Kidney epithelial cell (primary cell): ENCODE measurements around the gene TEX261. TPM values are rescaled to one million over a fixed set of nuclear protein-coding genes. Genes with fewer than 3 reads are reported as not detected.
"Not testable (repeated sequence)": the region's sequence is repeated elsewhere in the genome, so short reads cannot be mapped to it uniquely, and the experiment has no call there.

ENCODE experiments used
- DNase-seq: peaks from one replicate; pipeline ENCODE4 v3.0.0-alpha.2; 2010; ENCODE audit warnings: low read depth
- H3K27me3 ChIP-seq: 2 replicates; pipeline ENCODE4 v1.6.0; 2011; ENCODE audit warnings: low read length; ENCODE audit not compliant: control insufficient read depth, insufficient read depth
- H3K36me3 ChIP-seq: 2 replicates; pipeline ENCODE4 v1.5.1; 2011; ENCODE audit warnings: low read length; ENCODE audit not compliant: control insufficient read depth, insufficient read depth
- H3K4me3 ChIP-seq: 2 replicates; pipeline ENCODE4 v1.5.1; 2011; ENCODE audit warnings: low read depth, mild to moderate bottlenecking, control low read depth, low read length
- total RNA-seq: library from RNA; depleted of rRNA; stranded (reverse); fragments of >200 nt; gene quantifications from 2 replicates; pipeline ENCODE4 v1.2.3, GENCODE V29; 2015
- TF ChIP-seq, protein P1 (sequence below): IDR thresholded peaks from 2 replicates; pipeline ENCODE4 v1.5.1; 2011; ENCODE audit warnings: mild to moderate bottlenecking, moderate library complexity, low read length, control low read depth, inconsistent platforms; ENCODE audit not compliant: insufficient read depth, poor library complexity, severe bottlenecking

TEX261 gene
- total RNA-seq, 1 donor from 2014 or later: 45.2 TPM

GRCh38 chr2:71018625-71019024 lies 24.0 kb upstream of the TEX261 start:
- DNase-seq: no peak
- Histone ChIP-seq H3K27me3 (no peaks in the 10 kb centered on the region), H3K36me3 (no peaks in the 10 kb centered on the region), H3K4me3 (no peak overlapping the region)
- TF ChIP-seq, protein P1, sequence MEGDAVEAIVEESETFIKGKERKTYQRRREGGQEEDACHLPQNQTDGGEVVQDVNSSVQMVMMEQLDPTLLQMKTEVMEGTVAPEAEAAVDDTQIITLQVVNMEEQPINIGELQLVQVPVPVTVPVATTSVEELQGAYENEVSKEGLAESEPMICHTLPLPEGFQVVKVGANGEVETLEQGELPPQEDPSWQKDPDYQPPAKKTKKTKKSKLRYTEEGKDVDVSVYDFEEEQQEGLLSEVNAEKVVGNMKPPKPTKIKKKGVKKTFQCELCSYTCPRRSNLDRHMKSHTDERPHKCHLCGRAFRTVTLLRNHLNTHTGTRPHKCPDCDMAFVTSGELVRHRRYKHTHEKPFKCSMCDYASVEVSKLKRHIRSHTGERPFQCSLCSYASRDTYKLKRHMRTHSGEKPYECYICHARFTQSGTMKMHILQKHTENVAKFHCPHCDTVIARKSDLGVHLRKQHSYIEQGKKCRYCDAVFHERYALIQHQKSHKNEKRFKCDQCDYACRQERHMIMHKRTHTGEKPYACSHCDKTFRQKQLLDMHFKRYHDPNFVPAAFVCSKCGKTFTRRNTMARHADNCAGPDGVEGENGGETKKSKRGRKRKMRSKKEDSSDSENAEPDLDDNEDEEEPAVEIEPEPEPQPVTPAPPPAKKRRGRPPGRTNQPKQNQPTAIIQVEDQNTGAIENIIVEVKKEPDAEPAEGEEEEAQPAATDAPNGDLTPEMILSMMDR: no peak

- not testable (repeated sequence) for H3K27me3 ChIP-seq, H3K4me3 ChIP-seq, H3K36me3 ChIP-seq, DNase-seq
Measured at GRCh38 chr2:71011786-71012185, 17.1 kb upstream of the TEX261 start.

DNA sequence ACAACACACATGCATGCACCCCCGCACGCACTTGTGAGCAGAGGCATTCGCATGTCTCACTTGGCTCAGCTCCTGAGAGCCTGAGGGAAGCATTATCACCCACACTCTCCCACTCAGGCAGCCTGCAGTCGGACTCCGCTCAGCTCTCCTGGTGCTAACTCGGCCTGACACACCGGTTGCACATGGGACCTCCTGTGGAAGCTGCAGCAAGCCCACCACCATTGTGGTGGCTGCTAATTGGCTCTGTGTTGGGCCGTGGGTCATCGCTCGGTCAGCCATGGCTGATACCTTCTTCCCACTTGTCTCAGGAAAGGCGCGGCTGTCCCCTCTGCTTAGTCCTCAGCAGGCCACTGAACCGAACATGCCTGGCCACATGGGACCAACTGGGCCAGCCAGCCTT lies 13.7 kb upstream of the TEX261 start:
- no peak for DNase-seq
- TF ChIP-seq, protein P1: no peak
- Histone ChIP-seq H3K4me3 (no peak overlapping the region), H3K27me3 (peaks cover 6% of the 10 kb centered on the region), H3K36me3 (no peaks in the 10 kb centered on the region)

DNA sequence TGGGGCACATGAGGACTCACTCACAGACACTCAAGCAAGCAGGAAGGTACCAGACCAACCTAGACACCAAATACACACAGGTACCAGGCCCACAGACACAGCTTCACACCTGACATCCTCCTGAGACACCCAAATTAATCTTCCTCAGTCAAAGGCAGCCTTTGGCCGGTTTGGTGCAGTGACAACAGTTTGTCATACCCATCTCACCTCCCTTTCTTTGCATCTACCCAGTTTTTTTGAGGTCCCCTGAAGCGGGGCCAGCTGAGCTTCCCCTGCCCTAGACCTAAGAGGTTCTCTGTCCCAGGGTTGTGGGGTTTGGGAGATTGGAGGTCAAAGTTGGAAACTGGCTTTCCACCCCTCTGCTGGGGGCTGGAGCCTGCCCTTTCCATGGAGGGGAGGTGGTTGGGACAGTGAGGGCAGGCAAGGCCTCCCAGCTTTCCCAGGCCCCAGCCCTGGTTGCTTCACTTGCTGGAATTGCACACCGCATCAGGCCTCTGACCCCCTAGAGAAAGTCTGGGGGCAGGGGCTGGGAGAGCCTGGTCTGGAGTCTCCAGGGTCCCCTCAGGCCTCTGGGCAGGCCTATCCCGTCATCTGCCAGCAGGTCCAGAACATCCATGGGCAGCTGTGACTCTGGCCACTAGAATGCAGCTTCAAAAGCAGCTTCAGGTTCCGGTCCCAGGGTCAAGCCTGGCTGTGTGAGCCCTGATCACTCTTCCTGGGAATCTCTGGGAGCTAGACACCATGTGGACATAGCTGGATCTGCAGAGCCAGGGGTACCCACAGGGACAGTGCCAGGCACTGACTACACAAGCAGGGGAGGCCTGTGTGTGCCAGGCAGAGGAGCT lies 12.5 kb upstream of the TEX261 start:
- TF ChIP-seq, protein P1: no peak
- H3K36me3 ChIP-seq: no peaks in the 10 kb centered on the region
- no peak overlapping the region for H3K4me3 ChIP-seq
- DNase-seq: no peak
- peaks cover 6% of the 10 kb centered on the region for H3K27me3 ChIP-seq

- TF ChIP-seq, protein P1: no peak
- Histone ChIP-seq H3K27me3 (peaks cover 4% of the 10 kb centered on the region), H3K36me3 (no peaks in the 10 kb centered on the region), H3K4me3 (no peak overlapping the region)
- no peak for DNase-seq
Measured at GRCh38 chr2:71006323-71006722, 11.7 kb upstream of the TEX261 start.

DNA sequence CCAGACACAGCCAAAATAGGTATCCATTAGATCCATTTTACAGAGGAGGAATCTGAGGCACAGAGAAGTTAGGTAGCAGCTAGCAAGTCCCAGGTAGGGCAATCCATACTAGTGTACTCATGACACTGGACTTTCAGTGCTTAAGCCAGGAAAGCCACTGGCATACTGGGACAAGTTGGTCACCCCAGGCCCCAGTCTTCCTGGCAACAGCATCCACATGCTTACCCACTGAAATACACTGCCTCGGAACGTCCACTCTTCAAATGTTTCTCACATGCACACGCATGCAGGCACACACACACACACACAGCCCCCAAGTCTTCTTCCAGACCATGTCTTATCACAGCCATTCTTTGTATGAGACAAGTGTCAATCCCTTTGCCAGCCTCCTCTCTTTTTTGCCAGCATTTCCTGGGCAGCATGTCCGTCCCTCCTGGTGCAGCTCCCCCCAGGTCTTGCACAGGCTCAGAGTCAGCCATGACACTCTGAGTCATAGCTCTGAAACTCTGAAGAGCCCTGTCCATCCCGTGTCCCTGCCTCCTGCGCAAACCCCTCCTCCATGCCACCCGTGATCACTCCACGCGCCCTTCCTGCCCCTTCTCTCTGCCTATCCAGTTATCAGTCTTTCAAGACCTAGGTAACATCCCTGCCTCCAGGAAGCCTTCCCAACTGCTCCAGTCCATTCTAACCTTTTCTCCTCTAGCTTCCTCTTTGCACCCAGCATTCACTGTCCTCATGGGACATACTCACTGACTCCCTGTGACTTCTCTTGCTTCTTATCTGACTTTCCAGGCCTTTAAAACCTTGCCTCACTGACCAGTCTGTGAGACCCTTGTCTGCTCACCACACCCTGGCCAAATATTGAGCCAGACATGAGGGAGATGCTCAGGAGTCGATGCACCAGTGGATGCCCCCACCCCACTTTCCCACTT lies 10.9 kb upstream of the TEX261 start:
- Histone ChIP-seq H3K36me3 (no peaks in the 10 kb centered on the region), H3K4me3 (no peak overlapping the region), H3K27me3 (peaks cover 4% of the 10 kb centered on the region)
- TF ChIP-seq, protein P1: no peak
- no peak for DNase-seq
